Measurements from ENCODE around the gene AASDHPPT. TPM values are rescaled to one million over a fixed set of nuclear protein-coding genes. Genes with fewer than 3 reads are reported as not detected.
A peak's percentile ranks its signal among the peaks of the same experiment; 100 is the strongest.

Gene AASDHPPT, protein sequence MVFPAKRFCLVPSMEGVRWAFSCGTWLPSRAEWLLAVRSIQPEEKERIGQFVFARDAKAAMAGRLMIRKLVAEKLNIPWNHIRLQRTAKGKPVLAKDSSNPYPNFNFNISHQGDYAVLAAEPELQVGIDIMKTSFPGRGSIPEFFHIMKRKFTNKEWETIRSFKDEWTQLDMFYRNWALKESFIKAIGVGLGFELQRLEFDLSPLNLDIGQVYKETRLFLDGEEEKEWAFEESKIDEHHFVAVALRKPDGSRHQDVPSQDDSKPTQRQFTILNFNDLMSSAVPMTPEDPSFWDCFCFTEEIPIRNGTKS
- 56.3 and 72.2 TPM in 2 replicates for total RNA-seq (2012; rRNA removed)
- polyA plus RNA-seq (2012; rRNA removed), result 19.6 and 22.0 TPM in 2 replicates
- polyA plus RNA-seq (2012; cell fraction: cytosol; rRNA removed), result 9.6 and 13.4 TPM in 2 replicates
- 4.0 and 6.7 TPM in 2 replicates for polyA plus RNA-seq (2012; cell fraction: nucleus; rRNA removed; ENCODE audit: low replicate concordance)
- percentile 72 among the genes with signal in this experiment for Bru-seq, nascent RNA
- BruChase-seq, experiment 1, labeled RNA remaining after a 6-hour chase, result percentile 67 among the genes with signal in this experiment
- BruChase-seq, experiment 2, labeled RNA remaining after a 2-hour chase, result percentile 73 among the genes with signal in this experiment
- long read RNA-seq, transcript AASDHPPT-201 (6 exons, 2,955 nt), result major isoform, 145 of 147 reads
- long read RNA-seq, partial matches to known transcripts, result 2 of 147 reads
- long read RNA-seq, other reads (novel, unspliced or antisense), result 0 of 147 reads

DNA sequence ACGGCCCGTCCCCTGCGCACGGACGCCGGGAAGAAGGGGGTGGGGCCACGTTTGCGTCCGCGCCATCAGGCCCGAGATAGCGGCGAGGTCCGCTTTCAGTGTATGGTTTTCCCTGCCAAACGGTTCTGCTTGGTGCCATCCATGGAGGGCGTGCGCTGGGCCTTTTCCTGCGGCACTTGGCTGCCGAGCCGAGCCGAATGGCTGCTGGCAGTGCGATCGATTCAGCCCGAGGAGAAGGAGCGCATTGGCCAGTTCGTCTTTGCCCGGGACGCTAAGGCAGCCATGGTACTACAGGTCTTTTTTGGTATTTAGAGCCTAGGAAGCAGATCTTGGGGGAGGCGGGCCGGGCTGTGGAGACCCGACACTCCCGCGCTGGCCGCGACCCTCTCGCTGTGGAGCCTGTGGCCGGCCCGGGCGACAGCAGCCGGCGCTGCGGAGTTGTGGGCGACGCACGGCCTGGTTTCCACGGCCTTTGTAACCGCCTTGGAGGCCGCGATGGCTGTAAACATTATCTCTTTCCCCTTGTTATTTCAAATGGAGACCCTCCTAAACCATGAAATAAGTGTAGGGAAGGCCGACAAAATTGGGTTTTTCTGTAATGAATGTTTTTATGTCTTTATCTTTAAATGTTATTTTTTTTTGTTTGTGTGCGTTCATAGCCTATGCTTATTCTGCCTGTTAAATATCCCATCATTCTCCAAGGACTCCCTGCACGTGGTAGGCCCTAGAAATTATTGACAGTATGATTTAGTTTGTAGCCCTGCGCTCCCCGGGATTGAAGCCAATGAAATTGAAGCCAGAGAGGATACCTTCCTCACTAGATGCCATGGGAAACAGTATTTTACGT, at the start of gene AASDHPPT:
Gene AASDHPPT, plus strand, starts transcription at position 54 of the 847 bp plus-strand sequence. Its CDS starts 49 bp downstream, at position 103.
- H2AK9ac ChIP-seq (replicated peaks; ENCODE audit: low read depth, low read length, poor library complexity), result peak within 1 kb of the TSS; percentile 91
- peak within 1 kb of the TSS; percentile 91 for H3K4me3 ChIP-seq (ENCODE audit: insufficient read depth, low read depth, low read length)
- H2BK20ac ChIP-seq (ENCODE audit: low read depth, low read length), result no peak within 1 kb of the TSS; the same call in 1 of the 2 replicates
- H3K27me3 ChIP-seq (ENCODE audit: control insufficient read depth, insufficient read depth, low read length), result no peaks in the 10 kb centered on the region
- H2AK5ac ChIP-seq (ENCODE audit: low read depth, low read length), result peak within 1 kb of the TSS; percentile 80; the same call in 1 of the 2 replicates
- peak within 1 kb of the TSS; percentile 99 for H3K9ac ChIP-seq (ENCODE audit: low read depth, low read length)
- H4K8ac ChIP-seq (ENCODE audit: low read depth in 2 of 2, low read length in 2 of 2), result peak within 1 kb of the TSS; percentile 60 to 78
- no peak within 1 kb of the TSS; the same call in 2 of the 3 replicates for H2BK15ac ChIP-seq (ENCODE audit: low read depth, low read length)
- peak within 1 kb of the TSS; percentile 94 for H4K5ac ChIP-seq (ENCODE audit: low read depth, low read length)
- H3K79me1 ChIP-seq (ENCODE audit: low read depth in 1 of 2, low read length in 2 of 2), result peaks cover 8 to 39% of the 10 kb centered on the region in 2 experiments; a peak in 2 of 4 replicates
- WGBS, 2 experiments (ENCODE audit: extremely low coverage in 2 of 2, insufficient read length in 1 of 2), result 3% methylated on average over 12 of the region's 55 CpGs; no CpG with 5 or more reads in 1 of the 2 experiments
- peak within 1 kb of the TSS; percentile 99 for H2AFZ ChIP-seq (replicated peaks; ENCODE audit: low read length, poor library complexity)
- ATAC-seq (ENCODE audit: low read depth) (peak; percentile 21), DNase-seq (peak; percentile 29)
- H3K23ac ChIP-seq (ENCODE audit: low read depth, low read length), result peak within 1 kb of the TSS; percentile 98
- H4K20me1 ChIP-seq (ENCODE audit: insufficient read depth, low read length), result peaks cover 3% of the 10 kb centered on the region; the same call in 1 of the 2 replicates
- peak within 1 kb of the TSS; percentile 99 for H3K4me2 ChIP-seq (ENCODE audit: low read depth, low read length)
- peak within 1 kb of the TSS; percentile 93 for H4K91ac ChIP-seq (ENCODE audit: insufficient read depth, low read depth, low read length)
- H2BK5ac ChIP-seq (ENCODE audit: low read depth, low read length, poor library complexity, severe bottlenecking), result peak within 1 kb of the TSS; percentile 97
- dilution Hi-C loops (cut with HindIII; ENCODE audit: low sequenced_read_pairs, unreplicated experiment), result no loop called here
- ChIA-PET POLR2A (ENCODE audit: unreplicated experiment) (interaction anchor here (0.6 to 1.0 kb wide), 5 partner anchors 13 to 1683 kb away, joined by 3 to 6 read pairs (median 4); no protein-coding TSS in a partner anchor), CTCF (interaction anchor here (0.7 kb wide), 2 partner anchors 55 to 74 kb away, joined by 3 read pairs; no protein-coding TSS in a partner anchor)
- TF ChIP-seq MXI1 (IDR thresholded peaks at IDR 0.05; ENCODE audit: borderline replicate concordance, low read depth, low read length), result peak; percentile 82
- TF ChIP-seq CEBPB (IDR thresholded peaks at IDR 0.05; ENCODE audit: low read depth, low read length), result no peak
- TF ChIP-seq POLR2A (IDR thresholded peaks at IDR 0.05; ENCODE audit: low read depth, low read length), result peak; percentile 81
- intact Hi-C loops (cut with micrococcal nuclease), result loop anchor here (2.0 to 10.0 kb wide), 4 partner anchors 55 to 1111 kb away; partner anchors contain the start of genes CASP4 and MSANTD4
- peak within 1 kb of the TSS; percentile 86 for H3K56ac ChIP-seq (ENCODE audit: extremely low read depth, insufficient read depth, low read length)
- peak within 1 kb of the TSS; percentile 92 for H3K18ac ChIP-seq (ENCODE audit: low read depth, low read length)
- H3K9me3 ChIP-seq (ENCODE audit: control insufficient read depth, insufficient read depth, low read length), result no peaks in the 10 kb centered on the region
- H3K14ac ChIP-seq (replicated peaks; ENCODE audit: low read depth, low read length), result peak within 1 kb of the TSS; percentile 99
- in situ Hi-C loops (cut with MboI; ENCODE audit: low sequenced_read_pairs), result no loop called here
- H2BK120ac ChIP-seq (ENCODE audit: low read depth, low read length), result peak within 1 kb of the TSS; percentile 50
- peak within 1 kb of the TSS; percentile 98 for H3K4ac ChIP-seq (ENCODE audit: low read depth, low read length)
- H3K9me1 ChIP-seq (ENCODE audit: insufficient read depth, low read length), result no peaks in the 10 kb centered on the region
- H3K36me3 ChIP-seq (ENCODE audit: control insufficient read depth, insufficient read depth, low read length), result peaks cover 8% of the 10 kb centered on the region
- H3K4me1 ChIP-seq (ENCODE audit: control insufficient read depth, insufficient read depth, low read length), result no peaks in the 10 kb centered on the region; the same call in 1 of the 2 replicates
- BruUV-seq (replicated peaks), result TSS peak; percentile 50
- peak within 1 kb of the TSS; percentile 97 for H3K27ac ChIP-seq (ENCODE audit: insufficient read depth, low read length)
